ENCODE results near the gene TAOK1.

Gene TAOK1

GRCh38 chr17:29568331-29569244, 178.4 kb downstream of the TAOK1 start, which contains the start of gene TP53I13:
Gene TP53I13, plus strand, starts transcription at chr17:29568701. Its CDS starts 58 bp downstream, at chr17:29568759.
- in situ Hi-C loops (cut with MboI; ENCODE audit: low sequenced_read_pairs) = no loop called here

GRCh38 chr17:29569245-29569950, 179.2 kb downstream of the TAOK1 start:
- in situ Hi-C loops (cut with MboI; ENCODE audit: low sequenced_read_pairs) = no loop called here

- in situ Hi-C loops (cut with MboI; ENCODE audit: low sequenced_read_pairs) = no loop called here
Observed at GRCh38 chr17:29570521-29570920, 180.4 kb downstream of the TAOK1 start.

- in situ Hi-C loops (cut with MboI; ENCODE audit: low sequenced_read_pairs) = no loop called here
Observed at GRCh38 chr17:29571486-29571882, 181.3 kb downstream of the TAOK1 start.

- in situ Hi-C loops (cut with MboI; ENCODE audit: low sequenced_read_pairs) = no loop called here
Observed at GRCh38 chr17:29571883-29572681, 181.9 kb downstream of the TAOK1 start.

- in situ Hi-C loops (cut with MboI; ENCODE audit: low sequenced_read_pairs) = no loop called here
Observed at GRCh38 chr17:29572691-29573557, 182.8 kb downstream of the TAOK1 start.

- in situ Hi-C loops (cut with MboI; ENCODE audit: low sequenced_read_pairs) = no loop called here
Observed at GRCh38 chr17:29573558-29573869, 183.4 kb downstream of the TAOK1 start.

- in situ Hi-C loops (cut with MboI; ENCODE audit: low sequenced_read_pairs) = no loop called here
Observed at GRCh38 chr17:29573871-29574731, 183.9 kb downstream of the TAOK1 start.

GRCh38 chr17:29574732-29575510, 184.8 kb downstream of the TAOK1 start:
- in situ Hi-C loops (cut with MboI; ENCODE audit: low sequenced_read_pairs) = no loop called here

- in situ Hi-C loops (cut with MboI; ENCODE audit: low sequenced_read_pairs) = no loop called here
Observed at GRCh38 chr17:29575511-29576213, 185.5 kb downstream of the TAOK1 start.

GRCh38 chr17:29576214-29577000, 186.2 kb downstream of the TAOK1 start:
- in situ Hi-C loops (cut with MboI; ENCODE audit: low sequenced_read_pairs) = no loop called here

GRCh38 chr17:29577001-29577370, 186.8 kb downstream of the TAOK1 start:
- in situ Hi-C loops (cut with MboI; ENCODE audit: low sequenced_read_pairs) = no loop called here

- in situ Hi-C loops (cut with MboI; ENCODE audit: low sequenced_read_pairs) = no loop called here
Observed at GRCh38 chr17:29577385-29578211, 187.4 kb downstream of the TAOK1 start.

GRCh38 chr17:29578626-29579485, 188.7 kb downstream of the TAOK1 start:
- in situ Hi-C loops (cut with MboI; ENCODE audit: low sequenced_read_pairs) = no loop called here
